BLaER1 (cell line): ENCODE measurements around the gene CCBE1.

Experiments
- H3K27ac ChIP-seq: shearing (Covaris generic); formaldehyde crosslinking; 2 replicates; pipeline ENCODE4 v1.8.1; 2022
- H3K27me3 ChIP-seq: shearing (Covaris generic); formaldehyde crosslinking; 2 replicates; pipeline ENCODE4 v1.8.1; 2022
- H3K36me3 ChIP-seq: shearing (Covaris generic); formaldehyde crosslinking; 2 replicates; pipeline ENCODE4 v1.8.1; 2022
- H3K4me1 ChIP-seq: shearing (Covaris generic); formaldehyde crosslinking; 2 replicates; pipeline ENCODE4 v1.8.1; 2022
- H3K4me2 ChIP-seq: shearing (Covaris generic); formaldehyde crosslinking; 2 replicates; pipeline ENCODE4 v1.8.1; 2022
- H3K4me3 ChIP-seq: shearing (Covaris generic); formaldehyde crosslinking; 2 replicates; pipeline ENCODE4 v1.8.1; 2022
- H3K9ac ChIP-seq: shearing (Covaris generic); formaldehyde crosslinking; 2 replicates; pipeline ENCODE4 v1.8.1; 2022
- H3K9me3 ChIP-seq: shearing (Covaris generic); formaldehyde crosslinking; 2 replicates; pipeline ENCODE4 v1.8.1; 2022
- H4K20me1 ChIP-seq: shearing (Covaris generic); formaldehyde crosslinking; 2 replicates; pipeline ENCODE4 v1.8.1; 2022
- Cebpa-rat ChIP-seq: shearing (Covaris generic); IDR thresholded peaks from 2 replicates; pipeline ENCODE4 v1.8.1; 2022

CCBE1 gene

DNA sequence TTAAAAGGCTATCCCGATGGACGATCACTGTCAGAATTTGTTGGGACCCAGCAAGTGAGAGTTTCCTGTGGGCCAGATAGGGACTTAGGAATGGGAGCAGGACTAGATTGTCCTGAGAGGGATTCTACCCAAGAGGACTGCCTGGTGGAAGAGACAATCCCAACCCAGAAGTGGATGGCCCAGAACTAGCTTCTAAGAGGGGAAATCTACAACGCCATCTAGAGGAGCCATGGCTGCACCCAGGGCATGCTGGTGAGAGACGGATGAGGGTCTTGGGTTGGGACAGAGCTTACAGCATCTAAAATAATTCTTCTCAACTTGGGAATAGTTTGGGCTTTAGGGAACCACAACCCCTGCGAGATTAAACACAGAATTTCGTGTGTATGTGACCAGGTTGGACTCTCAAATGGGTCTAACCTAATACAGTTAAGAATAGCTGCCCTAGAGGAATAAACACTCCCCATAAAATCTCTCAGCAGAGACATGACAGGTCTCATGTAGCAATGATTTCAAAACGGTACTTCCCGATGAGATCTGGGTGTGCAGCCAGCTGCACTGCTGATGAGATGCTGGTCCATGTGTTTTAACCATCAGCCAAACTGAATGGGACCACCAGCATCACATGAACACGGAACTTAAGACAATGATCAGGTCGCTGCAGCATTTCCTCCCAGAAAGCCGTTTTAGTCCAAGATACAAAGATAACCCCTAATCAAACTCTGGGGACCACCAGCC, 50.8 kb downstream of the CCBE1 start:
- Histone ChIP-seq H3K4me2 (no peak overlapping the region), H3K36me3 (no peaks in the 10 kb centered on the region), H3K4me3 (no peak overlapping the region), H3K27me3 (no peaks in the 10 kb centered on the region), H3K9ac (no peak overlapping the region), H3K27ac (no peak overlapping the region), H3K4me1 (peaks cover 9% of the 10 kb centered on the region), H3K9me3 (no peaks in the 10 kb centered on the region), H4K20me1 (no peaks in the 10 kb centered on the region)
- no peak for TF ChIP-seq Cebpa-rat

DNA sequence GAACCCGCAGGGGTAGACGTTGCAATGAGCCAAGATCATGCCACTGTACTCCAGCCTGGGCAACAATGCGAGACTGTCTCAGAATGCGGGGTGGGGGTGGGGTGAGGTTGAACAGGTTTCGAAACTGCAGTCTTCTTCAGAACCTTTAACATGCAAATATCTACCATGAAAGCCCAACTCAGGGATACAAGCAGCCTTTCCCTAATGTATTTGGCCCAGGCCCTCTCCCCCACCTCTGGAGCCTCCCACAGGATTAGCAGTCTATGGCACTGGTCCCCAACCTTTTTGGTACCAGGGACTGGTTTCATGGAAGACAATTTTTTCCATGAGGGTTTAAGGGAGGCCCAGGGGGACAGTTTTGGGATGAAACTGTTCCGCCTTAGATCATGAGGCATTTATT, 53.5 kb downstream of the CCBE1 start:
- H3K4me3 ChIP-seq: no peak overlapping the region
- no peak overlapping the region for H3K9ac ChIP-seq
- no peaks in the 10 kb centered on the region for H4K20me1 ChIP-seq
- no peaks in the 10 kb centered on the region for H3K9me3 ChIP-seq
- no peak overlapping the region for H3K4me2 ChIP-seq
- H3K27ac ChIP-seq: no peak overlapping the region
- 0 out of 2 replicates have a peak, but pooled peaks cover 4% of the 10 kb centered on the region for H3K4me1 ChIP-seq
- H3K27me3 ChIP-seq: no peaks in the 10 kb centered on the region
- no peaks in the 10 kb centered on the region for H3K36me3 ChIP-seq
- TF ChIP-seq Cebpa-rat: no peak

DNA sequence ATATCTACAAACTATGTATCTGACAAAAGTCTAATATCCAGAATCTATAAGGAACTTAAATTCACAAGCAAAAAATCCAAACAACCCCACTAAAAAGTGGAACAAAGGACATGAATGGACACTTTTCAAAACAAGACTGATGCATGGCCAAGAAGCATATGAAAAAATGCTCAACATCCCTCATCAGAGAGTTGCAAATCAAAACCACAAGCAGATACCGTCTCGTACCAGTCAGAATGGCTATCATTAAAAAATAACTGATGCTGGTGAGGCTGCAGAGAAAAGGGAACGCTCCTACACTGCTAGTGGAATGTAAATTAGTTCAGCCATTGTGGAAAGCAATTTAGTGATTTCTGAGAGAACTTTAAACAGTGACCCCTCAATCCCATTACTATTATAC, 56.5 kb downstream of the CCBE1 start:
- Histone ChIP-seq H3K4me2 (no peak overlapping the region), H4K20me1 (no peaks in the 10 kb centered on the region), H3K4me1 (peaks cover 5% of the 10 kb centered on the region), H3K4me3 (no peak overlapping the region), H3K27me3 (no peaks in the 10 kb centered on the region), H3K27ac (no peak overlapping the region), H3K36me3 (no peaks in the 10 kb centered on the region), H3K9ac (no peak overlapping the region), H3K9me3 (no peaks in the 10 kb centered on the region)
- TF ChIP-seq Cebpa-rat: no peak

DNA sequence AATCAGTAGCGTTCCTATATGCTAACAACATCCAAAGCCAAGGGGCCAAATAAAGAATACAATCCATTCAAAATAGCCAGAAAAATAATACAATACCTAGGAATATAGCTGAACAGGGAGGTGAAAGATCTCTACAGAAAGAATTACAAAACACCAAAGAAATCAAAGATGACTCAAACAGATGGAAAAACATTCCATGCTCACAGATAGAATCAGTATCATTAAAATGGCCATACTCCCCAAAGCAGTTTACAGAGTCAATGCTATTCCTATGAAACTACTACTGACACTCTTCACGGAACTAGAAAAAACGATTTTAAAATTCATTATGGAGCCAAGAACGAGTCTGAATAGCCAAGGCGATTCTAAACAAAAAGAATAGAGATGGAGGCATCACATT, 57.4 kb downstream of the CCBE1 start:
- Histone ChIP-seq H3K27ac (no peak overlapping the region), H3K9ac (no peak overlapping the region), H4K20me1 (no peaks in the 10 kb centered on the region), H3K4me2 (no peak overlapping the region), H3K27me3 (no peaks in the 10 kb centered on the region), H3K36me3 (no peaks in the 10 kb centered on the region), H3K9me3 (no peaks in the 10 kb centered on the region), H3K4me1 (peaks cover 10% of the 10 kb centered on the region), H3K4me3 (no peak overlapping the region)
- no peak for TF ChIP-seq Cebpa-rat

DNA sequence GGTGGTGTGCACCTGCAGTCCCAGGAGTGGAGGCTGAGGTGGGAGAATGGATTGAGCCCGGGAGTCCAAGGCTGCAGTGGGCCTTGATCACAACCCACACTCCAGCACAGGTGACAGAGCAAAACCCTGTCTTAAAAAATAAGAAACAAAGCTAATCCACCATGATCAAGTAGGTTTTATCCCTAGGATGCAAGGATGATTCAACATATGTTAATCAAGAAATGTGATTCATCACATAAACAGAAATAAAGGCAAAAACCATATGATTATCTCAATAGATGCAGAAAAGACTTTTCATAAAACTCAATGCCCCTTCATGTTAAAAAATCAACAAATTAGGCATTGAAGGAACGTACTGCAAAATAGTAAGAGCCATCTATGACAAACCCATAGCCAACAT, 58.1 kb downstream of the CCBE1 start:
- Histone ChIP-seq H3K4me3 (no peak overlapping the region), H4K20me1 (no peaks in the 10 kb centered on the region), H3K27me3 (no peaks in the 10 kb centered on the region), H3K36me3 (no peaks in the 10 kb centered on the region), H3K4me2 (no peak overlapping the region), H3K4me1 (peaks cover 10% of the 10 kb centered on the region), H3K9ac (no peak overlapping the region), H3K9me3 (no peaks in the 10 kb centered on the region), H3K27ac (no peak overlapping the region)
- no peak for TF ChIP-seq Cebpa-rat

DNA sequence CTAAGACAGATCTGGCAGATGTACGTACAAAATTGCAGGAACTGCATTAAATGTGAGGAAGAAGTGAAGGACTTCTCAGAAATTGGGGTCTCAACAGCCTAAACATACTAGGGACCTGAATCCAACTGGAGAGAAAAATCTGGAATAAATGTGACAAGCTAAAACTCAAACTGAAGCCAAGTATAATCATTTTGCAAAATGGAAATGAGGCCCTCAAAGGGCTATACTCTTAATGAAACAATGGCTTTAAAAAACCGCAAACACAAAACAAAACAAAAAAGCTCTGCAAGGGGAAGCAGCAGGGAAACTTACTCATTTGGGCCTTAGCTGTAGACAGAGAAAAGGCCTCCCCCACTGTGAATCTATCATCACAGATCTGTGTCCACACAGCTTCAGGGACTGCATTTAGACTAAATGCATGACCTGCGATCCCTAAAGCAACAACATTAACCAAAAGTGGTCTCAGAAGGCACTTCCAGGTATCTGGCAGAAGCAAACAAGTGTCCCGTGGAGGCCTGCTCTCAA, 63.2 kb downstream of the CCBE1 start:
- H3K4me1 ChIP-seq: peaks cover 10% of the 10 kb centered on the region
- no peaks in the 10 kb centered on the region for H3K9me3 ChIP-seq
- H3K4me2 ChIP-seq: no peak overlapping the region
- no peak overlapping the region for H3K9ac ChIP-seq
- no peak for TF ChIP-seq Cebpa-rat
- H4K20me1 ChIP-seq: no peaks in the 10 kb centered on the region
- no peaks in the 10 kb centered on the region for H3K36me3 ChIP-seq
- H3K27me3 ChIP-seq: no peaks in the 10 kb centered on the region
- no peak overlapping the region for H3K27ac ChIP-seq
- no peak overlapping the region for H3K4me3 ChIP-seq

DNA sequence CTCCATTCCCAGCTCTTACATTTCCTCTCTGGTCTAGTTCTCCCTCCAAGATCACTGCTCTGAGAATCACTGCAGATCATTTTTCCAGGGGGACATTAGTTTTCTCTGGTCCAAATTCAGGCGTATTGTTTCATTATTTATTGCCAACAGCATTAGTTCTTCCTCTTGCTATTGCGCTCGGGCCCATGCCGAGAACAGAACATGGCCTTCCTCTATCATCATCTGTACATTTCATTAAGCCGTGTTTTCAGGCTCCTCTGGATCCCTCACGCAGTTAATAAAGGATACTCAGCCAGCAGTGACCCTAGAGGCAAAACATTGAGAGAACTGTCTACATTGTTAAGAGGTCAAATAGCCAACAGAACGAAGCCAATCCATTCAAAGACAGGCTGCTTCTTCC, 63.9 kb downstream of the CCBE1 start:
- Histone ChIP-seq H3K9ac (no peak overlapping the region), H3K27ac (no peak overlapping the region), H3K4me3 (no peak overlapping the region), H3K9me3 (no peaks in the 10 kb centered on the region), H3K4me1 (peaks cover 10% of the 10 kb centered on the region), H3K27me3 (no peaks in the 10 kb centered on the region), H3K36me3 (no peaks in the 10 kb centered on the region), H3K4me2 (no peak overlapping the region), H4K20me1 (no peaks in the 10 kb centered on the region)
- no peak for TF ChIP-seq Cebpa-rat

DNA sequence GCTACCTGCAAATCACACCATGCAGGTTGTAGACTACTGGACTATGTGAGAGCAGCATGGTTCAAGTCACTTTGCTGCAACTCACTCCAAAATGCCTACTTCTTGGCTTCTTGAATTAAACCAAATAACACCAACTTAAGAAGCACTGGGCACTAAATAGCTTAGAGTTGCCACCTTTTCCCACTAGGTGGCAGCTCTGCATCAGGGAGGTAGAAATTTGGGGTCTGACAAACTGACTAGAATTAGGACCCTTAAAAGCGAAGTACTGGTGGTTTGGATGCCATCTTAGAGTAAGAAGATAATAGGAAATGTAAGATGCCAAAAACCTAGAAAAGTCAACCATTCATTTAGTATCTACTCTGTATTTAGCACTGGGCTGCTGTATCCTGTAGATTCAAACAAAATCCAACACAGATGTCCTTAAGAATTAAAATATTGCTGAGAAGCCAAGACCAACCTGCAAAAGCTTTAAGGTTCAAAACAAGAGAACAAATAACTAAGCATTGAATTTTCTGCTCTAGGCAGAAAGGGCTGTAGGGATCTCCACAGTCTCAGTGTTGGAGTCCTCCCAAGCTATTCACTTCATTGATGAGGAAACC, 65.5 kb downstream of the CCBE1 start:
- no peak for TF ChIP-seq Cebpa-rat
- H3K9me3 ChIP-seq: no peaks in the 10 kb centered on the region
- H3K36me3 ChIP-seq: no peaks in the 10 kb centered on the region
- no peak overlapping the region for H3K4me2 ChIP-seq
- no peak overlapping the region for H3K4me3 ChIP-seq
- H3K4me1 ChIP-seq: peaks cover 10% of the 10 kb centered on the region
- H4K20me1 ChIP-seq: no peaks in the 10 kb centered on the region
- H3K27me3 ChIP-seq: no peaks in the 10 kb centered on the region
- H3K9ac ChIP-seq: no peak overlapping the region
- no peak overlapping the region for H3K27ac ChIP-seq

DNA sequence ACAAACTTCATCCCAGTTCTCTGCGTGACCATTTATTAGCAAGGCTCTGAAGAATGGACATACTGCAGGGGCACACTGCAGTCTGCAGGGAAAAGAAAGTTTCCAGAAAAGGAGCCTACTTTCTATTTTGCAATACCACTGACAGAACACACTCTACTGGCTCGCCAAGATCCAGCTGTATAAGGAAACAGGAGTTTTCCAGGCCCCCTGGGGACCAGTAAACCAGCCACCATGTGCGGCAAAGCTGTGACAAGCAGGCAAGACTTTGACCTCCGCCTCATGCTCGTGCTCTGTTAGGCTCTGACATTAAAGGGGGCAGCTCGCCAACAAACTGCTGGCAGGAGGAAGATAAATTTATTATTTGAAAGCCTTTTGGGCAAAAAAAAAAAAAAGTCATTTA, 67.3 kb downstream of the CCBE1 start:
- Histone ChIP-seq H3K4me2 (no peak overlapping the region), H3K9me3 (no peaks in the 10 kb centered on the region), H3K27ac (no peak overlapping the region), H3K4me1 (peaks cover 9% of the 10 kb centered on the region), H3K4me3 (no peak overlapping the region), H3K9ac (no peak overlapping the region), H3K27me3 (no peaks in the 10 kb centered on the region), H3K36me3 (no peaks in the 10 kb centered on the region), H4K20me1 (no peaks in the 10 kb centered on the region)
- TF ChIP-seq Cebpa-rat: no peak

DNA sequence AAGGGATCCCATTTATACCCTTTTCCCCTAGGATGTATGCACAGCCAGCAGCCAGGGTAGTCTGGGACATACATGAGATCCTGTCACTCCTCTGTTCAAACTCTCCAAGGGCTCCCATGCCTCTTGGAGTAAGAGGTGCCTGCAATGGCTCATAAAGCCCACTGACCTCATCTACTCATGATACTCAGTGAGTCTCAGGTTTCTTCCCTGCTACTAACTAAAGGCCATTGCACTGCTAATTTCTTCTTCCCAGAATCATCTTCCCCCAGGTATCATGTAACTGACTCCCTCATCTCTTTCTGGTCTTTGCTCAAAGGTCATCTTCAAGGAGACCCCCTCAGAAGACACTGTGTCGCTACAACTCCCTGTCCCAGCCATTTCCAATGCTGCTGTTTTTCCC, 68.2 kb downstream of the CCBE1 start:
- TF ChIP-seq Cebpa-rat: no peak
- no peaks in the 10 kb centered on the region for H3K27me3 ChIP-seq
- H3K4me2 ChIP-seq: no peak overlapping the region

More for the DNA sequence above, 68.2 kb downstream of the CCBE1 start:
- H3K9ac ChIP-seq: no peak overlapping the region
- H3K36me3 ChIP-seq: no peaks in the 10 kb centered on the region
- H3K4me1 ChIP-seq: peaks cover 18% of the 10 kb centered on the region
- peaks cover 2% of the 10 kb centered on the region; the same call in 1 of the 2 replicates for H4K20me1 ChIP-seq
- H3K27ac ChIP-seq: no peak overlapping the region
- H3K9me3 ChIP-seq: no peaks in the 10 kb centered on the region
- H3K4me3 ChIP-seq: no peak overlapping the region
